Kidney (tissue), 14 donors: ENCODE data around the gene TMEM72. TPM values are rescaled to one million over a fixed set of nuclear protein-coding genes. Genes with fewer than 3 reads are reported as not detected.

ENCODE experiments used
- DNase-seq, 5 donors: peaks; one replicate each; pipeline ENCODE4 v3.0.0-alpha.2; 2013 to 2020
- FAIRE-seq: peaks from 2 replicates; lab custom pipeline; 2012; peaks lifted over from hg19 to GRCh38; lab: Jason Lieb, UNC
- H3K27ac ChIP-seq, 2 donors: one replicate each; pipeline ENCODE4 v1.7.0; 2013; ENCODE audit warnings: low read depth in 2 of 2, low read length in 2 of 2, inconsistent platforms in 1 of 2
- H3K27me3 ChIP-seq: one replicate; pipeline ENCODE4 v1.7.1; 2013; ENCODE audit warnings: low read length, inconsistent platforms; ENCODE audit not compliant: control insufficient read depth, insufficient read depth
- H3K36me3 ChIP-seq, 3 donors: one replicate each; pipeline versions ENCODE4 v1.7.0 to v1.7.1; 2013; ENCODE audit warnings: low read length in 3 of 3, control low read depth in 1 of 3, inconsistent platforms in 1 of 3; ENCODE audit not compliant: insufficient read depth in 3 of 3, control insufficient read depth in 2 of 3
- H3K4me1 ChIP-seq, 3 donors: one replicate each; pipeline versions ENCODE4 v1.7.0 to v1.7.1; 2013; ENCODE audit warnings: low read length in 3 of 3, inconsistent platforms in 1 of 3, low read depth in 1 of 3; ENCODE audit not compliant: control insufficient read depth in 2 of 3, insufficient read depth in 2 of 3
- H3K4me3 ChIP-seq, 3 donors: one replicate each; pipeline versions ENCODE4 v1.7.0 to v1.8.1; 2013; ENCODE audit warnings: low read length in 3 of 3, control low read depth in 1 of 3, inconsistent platforms in 1 of 3
- H3K9ac ChIP-seq, 3 donors: one replicate each; pipeline versions ENCODE4 v1.7.0 to v1.7.1; 2013; ENCODE audit warnings: low read length in 3 of 3, control low read depth in 1 of 3, inconsistent platforms in 1 of 3
- H3K9me3 ChIP-seq, 3 donors: one replicate each; pipeline versions ENCODE4 v1.7.0 to v1.7.1; 2013; ENCODE audit warnings: low read length in 3 of 3, control low read depth in 1 of 3, inconsistent platforms in 1 of 3; ENCODE audit not compliant: control insufficient read depth in 2 of 3, insufficient read depth in 1 of 3
- CTCF ChIP-seq: IDR thresholded peaks from 3 replicates; pipeline ENCODE4 v1.5.1; 2012; ENCODE audit warnings: mild to moderate bottlenecking, moderate library complexity, borderline replicate concordance; ENCODE audit not compliant: insufficient read depth; ENCODE audit errors: extremely low read depth
- intact Hi-C: fragments of 100-400 bp; cut with DNase I; formaldehyde crosslinking; loops from one replicate; pipeline ENCODE4 v1.11.1; 2022
- polyA plus RNA-seq: library from polyadenylated mRNA; stranded (reverse); fragments of 350-450 nt; fragmentation: Illumina TruSeq; extraction: RNeasy Lipid Tissue Mini Kit (QIAGEN cat#74804); gene quantifications from one replicate; pipeline ENCODE4 v1.2.3, GENCODE V29; 2014; ENCODE audit warnings: low read depth, low replicate concordance; ENCODE audit not compliant: insufficient read depth
- total RNA-seq: library from RNA; stranded (reverse); fragmentation: NEBNext Ultra II Directional; extraction: Animal tissue kit (Norgen Biotek cat#: 25700); gene quantifications from one replicate; pipeline ENCODE4 v1.2.1, GENCODE V29; 2021
- donor health status: control.
- donor health status: control.
- donor health status: control.
- donor health status: control.
- donor health status: control.
- donor health status: DM: yes; HTN: yes; CAD: no.
- donor health status: Normal renal cell carcinoma (clear cell type).

Gene TMEM72
- total and polyA plus RNA-seq, 2 donors from 2014 or later: 19.3 to 127 TPM

GRCh38 chr10:44956717-44957706 lies 45.9 kb downstream of the TMEM72 start:
- H3K9ac ChIP-seq: no peak overlapping the region
- no peak for TF ChIP-seq CTCF
- DNase-seq: peak in 1 of 5 donors; percentile 17

GRCh38 chr10:44958196-44958897 lies 47.2 kb downstream of the TMEM72 start:
- peaks cover 2 to 32% (median 17%) of the 10 kb centered on the region in 3 donors for H3K4me1 ChIP-seq
- FAIRE-seq (no peak), DNase-seq (peak in 1 of 5 donors; percentile 41)
- peak overlapping the region in 1 of 3 donors; percentile 54 for H3K9ac ChIP-seq
- no peaks in the 10 kb centered on the region for H3K36me3 ChIP-seq
- no peaks in the 10 kb centered on the region for H3K27me3 ChIP-seq
- H3K27ac ChIP-seq: peak overlapping the region in 1 of 2 donors; percentile 87
- peak overlapping the region; percentile 11 to 87 (median 79) for H3K4me3 ChIP-seq
- no peaks in the 10 kb centered on the region for H3K9me3 ChIP-seq
- TF ChIP-seq CTCF: no peak
- intact Hi-C loops: no loop called here

More at GRCh38 chr10:44956717-44957706, 45.9 kb downstream of the TMEM72 start:
- peaks cover 2 to 26% (median 18%) of the 10 kb centered on the region in 3 donors for H3K4me1 ChIP-seq
- intact Hi-C loops: no loop called here
- no peak overlapping the region for H3K4me3 ChIP-seq
- H3K27ac ChIP-seq: no peak overlapping the region
- H3K36me3 ChIP-seq: no peaks in the 10 kb centered on the region
- no peaks in the 10 kb centered on the region for H3K27me3 ChIP-seq
- no peak for FAIRE-seq
- H3K9me3 ChIP-seq: no peaks in the 10 kb centered on the region

- Histone ChIP-seq H3K9me3 (no peaks in the 10 kb centered on the region), H3K36me3 (no peaks in the 10 kb centered on the region), H3K4me3 (peak overlapping the region; percentile 11 to 87 (median 79)), H3K27ac (peak overlapping the region; percentile 78 to 87), H3K9ac (peak overlapping the region in 2 of 3 donors; percentile 43 to 54), H3K4me1 (peaks cover 2 to 35% (median 17%) of the 10 kb centered on the region in 3 donors), H3K27me3 (no peaks in the 10 kb centered on the region)
- TF ChIP-seq CTCF: no peak
- DNase-seq: no peak
- no peak for FAIRE-seq
- intact Hi-C loops: no loop called here
Observed at GRCh38 chr10:44958898-44959246, 47.7 kb downstream of the TMEM72 start.
